NCI-H1105 (cell line): ENCODE measurements around the gene PLEKHN1.
"Not testable (repeated sequence)": the region's sequence is repeated elsewhere in the genome, so short reads cannot be mapped to it uniquely, and the experiment has no call there.

Experiments
- DNase-seq: peaks from one replicate; lab custom pipeline; 2025; lab: John Stamatoyannopoulos, UW

Gene PLEKHN1

GRCh38 chr1:993379-993995 lies 27.2 kb downstream of the PLEKHN1 start:
- DNase-seq = no peak

- not testable (repeated sequence) for DNase-seq
These were observed 28.3 kb downstream of the PLEKHN1 start for GRCh38 chr1:994546-994945.

DNA sequence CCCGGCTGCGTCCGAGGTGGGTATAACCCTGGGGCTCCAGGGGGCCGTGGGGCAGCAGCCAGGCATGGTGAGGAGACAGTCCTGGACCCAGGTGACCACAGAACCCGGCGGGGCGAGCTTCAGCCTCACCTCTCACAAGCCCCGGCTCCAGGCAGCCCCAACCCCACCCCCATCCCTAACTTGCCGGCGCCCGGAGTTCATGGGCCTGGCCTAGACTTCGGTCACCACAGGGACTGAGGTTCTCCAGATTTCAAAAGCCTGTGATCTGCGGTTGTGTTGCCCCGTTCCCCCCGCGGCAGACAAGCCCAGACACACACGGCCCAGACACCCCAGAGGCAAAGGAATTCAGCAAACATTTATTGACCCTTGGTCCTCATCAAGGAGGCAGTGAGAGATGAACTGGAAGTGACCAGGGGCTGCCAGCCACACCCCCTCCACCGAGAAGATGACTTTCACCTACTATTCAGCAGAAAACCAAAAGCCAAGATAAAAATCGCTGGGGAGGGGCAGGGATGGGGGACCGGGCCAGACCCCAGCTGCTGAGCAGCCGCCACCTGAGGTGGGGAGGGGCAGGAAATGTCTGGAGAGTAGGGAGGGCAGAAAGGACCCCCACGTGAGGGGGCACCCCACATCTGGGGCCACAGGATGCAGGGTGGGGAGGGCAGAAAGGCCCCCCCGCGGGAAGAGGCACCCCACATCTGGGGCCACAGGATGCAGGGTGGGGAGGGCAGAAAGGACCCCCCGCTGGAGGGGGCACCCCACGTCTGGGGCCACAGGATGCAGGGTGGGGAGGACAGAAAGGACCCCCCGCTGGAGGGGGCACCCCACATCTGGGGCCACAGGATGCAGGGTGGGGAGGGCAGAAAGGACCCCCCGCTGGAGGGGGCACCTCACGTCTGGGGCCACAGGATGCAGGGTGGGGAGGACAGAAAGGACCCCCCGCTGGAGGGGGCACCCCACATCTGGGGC lies 29.7 kb downstream of the PLEKHN1 start:
- DNase-seq = no peak

GRCh38 chr1:996851-997712 lies 30.8 kb downstream of the PLEKHN1 start:
- DNase-seq = no peak

GRCh38 chr1:997713-997992 lies 31.4 kb downstream of the PLEKHN1 start:
- DNase-seq = no peak

DNA sequence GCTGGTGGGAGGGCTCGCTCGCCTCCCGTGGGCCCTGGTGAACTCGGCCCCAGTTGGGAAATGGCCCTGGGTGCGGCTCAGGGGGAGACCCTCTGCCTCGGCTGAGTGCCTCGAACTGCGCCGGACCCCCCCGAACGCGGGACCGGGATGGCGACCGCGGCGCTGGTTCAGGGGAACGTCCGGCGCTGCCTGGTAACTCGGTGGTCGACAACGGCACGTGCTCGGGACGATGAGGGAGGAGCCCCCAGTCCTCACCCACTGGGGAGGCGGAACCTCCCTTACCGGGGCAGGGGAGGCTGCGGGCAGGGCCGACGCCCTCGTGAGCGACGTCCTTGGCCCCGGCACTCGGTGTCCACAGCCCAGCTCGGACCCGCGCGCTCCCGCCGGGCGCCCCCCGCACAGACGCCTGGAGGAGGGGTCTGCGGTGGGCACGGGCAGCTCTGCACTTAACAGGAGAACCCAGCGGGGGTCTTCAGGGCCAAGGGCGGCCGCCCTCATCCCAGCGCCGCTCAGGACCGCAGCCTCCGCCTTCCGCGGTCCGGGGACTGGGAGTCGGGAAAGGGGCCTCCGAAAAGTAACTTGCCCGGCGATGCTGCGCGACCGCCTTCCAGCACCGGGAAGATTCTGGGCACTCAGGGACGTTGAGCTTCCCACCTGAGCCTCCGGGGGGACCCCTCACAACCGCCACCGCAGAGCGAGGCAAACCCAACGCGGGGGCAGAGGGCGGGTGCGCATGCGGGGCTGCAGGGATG lies 31.9 kb downstream of the PLEKHN1 start:
- DNase-seq = no peak

GRCh38 chr1:998745-998994 lies 32.4 kb downstream of the PLEKHN1 start:
- no peak for DNase-seq

DNA sequence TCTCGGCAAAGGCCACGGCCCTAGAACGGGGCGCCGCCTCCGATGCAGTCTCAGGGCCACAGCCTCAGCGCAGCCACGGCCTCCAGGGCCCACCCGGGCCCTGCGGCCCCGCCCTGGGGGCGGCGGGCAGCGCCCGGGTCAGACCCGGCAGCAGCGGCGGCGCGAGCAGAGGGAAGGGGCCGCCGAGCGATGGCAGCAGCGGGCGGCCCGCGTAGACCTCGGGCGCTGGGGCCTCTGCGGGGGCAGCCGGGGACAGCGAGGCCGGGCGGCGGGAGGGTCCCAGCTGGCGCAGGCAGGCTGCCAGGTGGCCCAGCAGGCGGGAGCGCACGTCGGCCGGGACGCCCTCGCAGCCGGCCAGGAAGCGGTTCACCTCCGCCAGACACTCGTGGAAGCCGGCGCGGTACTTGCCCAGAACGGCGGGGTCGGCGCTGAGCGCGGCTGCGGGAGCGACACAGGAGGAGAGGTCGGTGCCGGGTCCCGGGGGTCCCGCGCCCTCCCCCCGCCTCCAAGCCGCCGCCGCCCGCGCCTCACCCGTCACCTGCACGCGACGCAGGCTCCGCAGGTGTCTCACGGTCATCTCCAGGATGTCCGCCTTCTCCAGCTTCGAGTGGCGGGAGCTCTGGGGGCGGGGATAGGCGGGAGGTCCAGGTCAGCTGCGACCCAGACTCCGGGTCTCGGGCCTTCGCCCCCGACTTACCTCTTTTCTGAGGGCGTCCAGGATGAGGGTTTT lies 32.9 kb downstream of the PLEKHN1 start:
- no peak for DNase-seq

DNA sequence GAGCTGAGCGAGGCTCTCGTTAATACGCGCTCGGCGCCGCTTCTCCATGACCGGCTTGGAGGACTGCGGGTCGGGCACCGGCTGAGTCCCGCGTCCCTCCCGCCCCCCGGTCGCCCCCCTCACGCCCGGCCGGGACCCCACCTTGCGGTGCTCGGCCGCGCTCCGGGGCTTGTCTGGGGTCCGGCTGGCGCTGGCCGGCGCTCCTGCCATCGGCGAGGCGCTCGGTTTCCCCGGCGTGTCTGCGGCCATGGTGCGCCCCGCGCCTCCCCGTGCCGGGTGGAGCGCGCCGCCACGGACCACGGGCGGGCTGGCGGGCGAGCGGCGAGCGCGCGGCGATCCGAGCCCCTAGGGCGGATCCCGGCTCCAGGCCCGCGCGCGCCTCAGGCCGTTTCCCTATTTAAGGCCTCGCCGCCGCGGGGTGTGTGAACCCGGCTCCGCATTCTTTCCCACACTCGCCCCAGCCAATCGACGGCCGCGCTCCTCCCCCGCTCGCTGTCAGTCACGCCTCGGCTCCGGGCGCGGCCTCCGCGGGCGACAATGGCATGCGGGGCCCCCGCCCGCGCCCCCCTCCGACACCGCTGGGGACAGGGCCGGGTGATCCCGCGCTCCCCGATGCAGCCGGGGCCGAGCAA lies 33.6 kb downstream of the PLEKHN1 start, which contains the start of gene HES4:
TSS of gene HES4 (minus strand) at position 373 of the 632 bp plus-strand sequence. CDS start at position 249, 124 bp downstream.
- peak; percentile 84 for DNase-seq

- DNase-seq = peak; percentile 63
These were observed 34.2 kb downstream of the PLEKHN1 start for GRCh38 chr1:1000357-1001056.

DNA sequence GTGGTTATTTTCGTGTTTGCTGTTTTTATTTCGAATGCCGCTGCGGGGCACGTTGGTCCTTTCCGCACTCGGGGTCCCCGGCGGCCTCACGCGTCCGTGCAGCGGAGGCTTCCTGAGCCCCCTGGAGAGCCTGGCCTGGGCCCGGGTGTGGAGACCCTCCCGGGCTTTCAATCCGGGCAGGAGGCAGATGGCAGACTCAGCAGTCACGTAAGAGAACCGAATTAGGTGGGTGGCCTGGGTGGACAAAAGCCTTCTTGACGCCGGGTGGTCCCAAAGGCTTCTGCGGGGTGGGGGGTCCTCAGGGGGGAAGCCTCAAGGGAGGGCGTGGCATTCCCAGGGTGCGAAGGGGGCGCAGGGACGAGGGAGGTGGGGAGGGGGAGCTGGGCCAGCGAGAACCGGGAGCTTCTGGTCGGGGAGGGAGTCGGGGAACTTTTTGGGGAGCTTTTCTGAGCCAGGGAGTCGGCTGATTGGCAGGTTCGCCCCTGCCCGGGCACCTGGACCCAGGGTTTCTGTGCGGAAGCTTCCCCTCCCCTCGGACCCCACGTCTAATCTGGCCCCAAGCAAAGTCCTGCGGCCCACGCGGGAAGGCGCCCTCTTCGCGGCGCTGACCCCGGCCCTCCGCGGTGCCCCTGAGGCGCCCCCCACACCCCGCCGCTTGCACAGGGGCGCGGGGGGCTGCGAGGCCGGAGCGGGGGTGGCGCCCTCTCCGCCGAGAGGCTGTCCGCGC lies 34.9 kb downstream of the PLEKHN1 start:
- no peak for DNase-seq

- no peak for DNase-seq
These were observed 37.5 kb downstream of the PLEKHN1 start for GRCh38 chr1:1003618-1004419.

DNA sequence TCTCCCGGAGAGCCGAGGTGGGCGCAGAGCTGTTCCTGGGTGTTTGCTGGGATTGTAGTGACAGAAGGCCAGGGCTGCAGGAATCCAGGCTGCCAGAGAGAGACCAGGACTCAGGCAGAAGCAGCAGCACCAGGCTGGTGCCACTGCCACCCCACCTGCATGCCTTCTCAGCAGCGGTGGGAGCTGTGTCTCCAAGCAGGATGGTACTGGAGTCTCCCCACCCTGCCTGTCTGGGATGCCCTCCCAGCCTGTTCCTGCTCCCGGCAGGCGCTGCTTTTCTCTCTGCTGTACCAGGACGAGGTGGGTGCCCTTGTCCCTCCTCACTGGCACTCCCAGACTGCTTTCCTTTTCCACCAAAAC lies 38.1 kb downstream of the PLEKHN1 start:
- DNase-seq = no peak

DNA sequence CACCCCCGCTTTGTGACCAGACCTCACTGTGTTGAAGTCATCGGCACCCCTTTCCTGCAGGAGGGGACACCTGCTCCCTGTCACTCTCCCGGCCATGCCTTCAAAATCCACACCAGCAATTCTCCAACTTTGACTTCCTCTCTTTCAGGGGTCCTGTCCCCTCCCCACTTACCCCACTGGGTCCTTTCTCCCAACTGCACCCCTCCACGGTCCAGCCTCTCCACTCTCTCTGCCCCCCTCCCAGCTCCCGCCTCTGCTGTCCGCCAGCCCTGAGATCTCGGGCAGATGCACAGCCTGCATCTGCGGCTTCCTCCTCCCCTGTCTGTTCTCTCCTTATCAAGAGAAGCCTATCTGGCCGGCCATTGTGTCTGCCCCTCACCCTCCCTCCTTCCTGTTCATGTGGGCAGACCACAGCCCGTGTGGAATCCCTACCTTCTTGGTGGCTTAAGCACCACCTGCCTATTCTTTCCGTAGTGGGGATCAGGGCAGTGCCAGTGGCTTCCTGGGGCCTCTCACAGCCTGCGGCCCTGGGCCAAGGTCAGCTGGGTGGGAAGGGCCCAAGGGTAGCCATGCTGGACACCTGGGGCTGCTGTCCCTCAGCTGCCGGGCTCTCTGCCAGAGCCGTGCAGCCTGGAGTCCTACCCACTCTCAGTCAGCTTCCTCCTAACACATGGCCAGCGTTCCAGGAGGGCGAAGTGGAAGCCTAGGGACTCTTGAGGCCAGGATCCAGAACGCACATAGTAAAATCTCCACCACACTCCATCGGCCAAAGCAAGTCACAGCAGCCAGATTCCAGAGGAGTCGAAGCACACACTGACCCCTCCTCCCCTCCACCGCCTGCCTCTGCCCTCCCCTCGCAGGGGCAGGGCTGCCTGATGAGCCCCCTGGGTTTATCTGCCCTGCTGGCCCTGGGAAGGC lies 38.8 kb downstream of the PLEKHN1 start:
- DNase-seq = no peak

DNA sequence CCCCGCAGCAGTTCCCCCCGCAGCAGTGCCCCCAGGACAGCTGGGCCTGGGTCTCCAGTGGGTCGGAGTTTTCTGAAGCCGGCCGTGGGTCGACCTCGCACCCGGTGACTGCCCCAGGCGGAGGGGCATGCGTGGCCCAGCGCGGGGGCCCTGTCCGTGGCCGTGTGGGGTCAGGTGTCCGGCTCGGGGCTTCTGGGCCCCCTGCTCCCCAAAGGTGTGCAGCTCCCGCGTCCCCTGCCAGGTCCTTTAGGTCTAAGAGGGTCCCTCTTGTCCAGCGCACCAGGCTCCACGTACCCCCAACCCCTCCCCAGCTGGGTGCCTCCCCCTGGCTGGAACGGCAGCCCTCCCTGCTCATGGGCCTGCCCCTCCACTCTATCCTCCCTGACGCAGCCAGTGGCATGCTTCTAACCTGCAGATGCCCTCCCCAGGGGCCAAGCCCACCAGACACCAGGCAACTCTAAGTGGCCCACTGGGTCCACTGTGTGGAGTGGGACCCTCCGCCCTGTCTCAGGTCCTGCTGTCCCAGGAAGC lies 39.6 kb downstream of the PLEKHN1 start:
- DNase-seq = no peak

DNA sequence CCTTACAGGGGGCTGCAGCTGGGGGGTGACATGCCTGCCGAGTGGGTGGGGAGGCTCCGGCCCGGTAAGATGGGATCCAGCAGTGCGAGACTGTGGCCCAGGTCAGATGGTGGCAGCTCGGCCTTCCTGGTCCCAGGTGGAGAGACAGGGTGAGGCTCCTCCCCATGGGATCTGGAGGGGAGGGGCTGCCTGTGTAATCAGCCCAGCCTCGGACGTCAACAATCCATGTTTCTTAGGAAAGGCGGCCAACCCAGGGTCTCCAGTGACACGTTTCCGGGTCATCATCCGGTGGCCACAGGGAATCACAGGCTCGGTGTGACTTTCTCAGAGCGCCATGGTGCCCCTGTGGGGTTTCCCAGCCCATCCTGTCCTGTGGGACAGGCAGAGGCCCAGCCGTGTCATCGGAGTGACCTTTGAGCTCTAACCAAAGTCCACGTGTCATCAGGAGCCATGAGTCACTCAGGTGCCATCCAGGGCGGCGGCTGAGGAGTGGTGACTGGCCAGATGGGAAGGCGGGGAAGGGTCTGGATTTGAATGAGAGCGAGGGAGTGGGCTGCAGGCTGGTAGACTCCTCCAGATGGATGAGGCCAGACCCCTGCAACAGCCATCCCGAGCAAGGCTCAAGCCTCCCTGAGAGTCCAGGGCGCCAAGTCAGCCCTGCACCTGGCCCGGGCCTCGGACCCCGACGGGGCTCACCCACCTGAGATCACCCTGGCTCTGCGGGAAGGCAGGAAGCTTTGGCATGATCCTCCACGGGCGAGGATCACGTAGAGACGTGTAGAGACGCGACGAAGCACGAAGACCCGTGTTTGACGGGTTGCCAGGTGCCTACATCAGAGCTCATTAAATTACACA lies 40.2 kb downstream of the PLEKHN1 start:
- DNase-seq = no peak
